GM19468 (cell line): ENCODE data around the gene MIXL1.
"Not testable (repeated sequence)": the region's sequence is repeated elsewhere in the genome, so short reads cannot be mapped to it uniquely, and the experiment has no call there.

Source experiments
- ATAC-seq: cut with Tn5 transposase; IDR thresholded peaks from one replicate; pipeline ENCODE4 v1.9.1; 2021; ENCODE audit warnings: mild to moderate bottlenecking, moderate library complexity, moderate number of reproducible peaks; ENCODE audit not compliant: unreplicated experiment; ENCODE audit errors: extremely low read depth

The MIXL1 gene

DNA sequence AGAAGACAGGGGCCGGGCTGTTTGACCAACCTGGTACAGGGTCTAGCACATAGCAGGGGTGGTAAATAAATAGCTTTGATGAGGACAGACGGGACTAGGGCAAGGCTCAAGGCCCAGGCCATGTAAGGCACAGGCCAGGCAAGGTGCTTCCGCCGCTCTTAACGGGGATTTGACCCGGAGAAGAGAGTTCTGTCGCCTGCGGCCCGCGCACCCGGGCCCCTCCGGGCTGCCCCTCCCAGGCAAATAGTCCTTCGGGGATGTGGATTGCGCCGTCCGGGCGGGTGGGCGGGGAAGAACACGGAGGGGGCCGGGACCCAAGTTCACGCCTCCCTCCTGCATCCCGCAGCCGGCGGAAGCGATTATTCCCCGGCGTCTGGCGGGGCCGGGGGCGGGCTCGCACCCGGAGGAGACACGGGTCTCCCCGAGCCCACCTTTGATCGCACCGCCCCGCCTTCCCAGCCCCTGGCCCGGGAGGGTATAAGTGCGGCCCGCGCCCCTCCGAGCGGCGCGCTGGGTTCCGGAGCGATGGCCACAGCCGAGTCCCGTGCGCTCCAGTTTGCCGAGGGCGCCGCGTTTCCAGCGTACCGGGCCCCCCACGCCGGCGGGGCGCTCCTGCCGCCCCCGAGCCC is at the start of gene MIXL1:
MIXL1 (plus strand) TSS at position 508 of the 629 bp plus-strand sequence; CDS start at position 526, 18 bp downstream.
- no peak for ATAC-seq

GRCh38 chr1:226176870-226177269 is 46.6 kb upstream of the MIXL1 start:
- ATAC-seq: no peak

DNA sequence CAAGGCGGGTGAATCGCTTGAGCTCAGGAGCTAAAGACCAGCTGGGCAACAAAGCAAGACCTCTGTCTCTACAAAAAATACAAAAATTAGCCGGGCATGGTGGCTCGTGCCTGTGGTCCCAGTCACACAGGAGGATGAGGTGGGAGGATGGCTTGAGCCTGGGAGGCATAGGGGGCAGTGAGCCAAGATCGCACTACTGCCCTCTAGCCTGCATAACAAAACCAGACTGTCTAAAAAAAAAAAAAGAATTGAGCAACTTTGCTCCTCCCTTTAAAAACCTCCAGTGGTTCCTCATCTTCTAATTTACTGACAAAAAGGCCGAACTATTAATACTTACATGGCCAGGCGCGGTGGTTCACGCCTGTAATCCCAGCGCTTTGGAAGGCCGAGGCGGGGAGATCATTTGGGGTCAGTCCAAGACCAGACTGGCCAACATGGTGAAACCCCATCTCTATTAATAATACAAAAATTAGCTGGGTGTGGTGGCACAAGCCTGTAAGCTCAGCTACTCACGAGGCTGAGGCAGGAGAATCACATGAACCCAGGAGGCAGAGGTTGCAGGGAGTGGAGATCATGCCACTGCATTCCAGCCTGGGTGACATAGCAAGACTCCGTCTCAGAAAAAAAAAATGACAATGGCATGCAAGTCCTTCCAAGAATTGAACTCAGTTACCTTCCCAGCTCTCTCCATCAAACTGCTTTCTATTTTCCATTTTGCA is 41.3 kb upstream of the MIXL1 start:
- no peak for ATAC-seq

DNA sequence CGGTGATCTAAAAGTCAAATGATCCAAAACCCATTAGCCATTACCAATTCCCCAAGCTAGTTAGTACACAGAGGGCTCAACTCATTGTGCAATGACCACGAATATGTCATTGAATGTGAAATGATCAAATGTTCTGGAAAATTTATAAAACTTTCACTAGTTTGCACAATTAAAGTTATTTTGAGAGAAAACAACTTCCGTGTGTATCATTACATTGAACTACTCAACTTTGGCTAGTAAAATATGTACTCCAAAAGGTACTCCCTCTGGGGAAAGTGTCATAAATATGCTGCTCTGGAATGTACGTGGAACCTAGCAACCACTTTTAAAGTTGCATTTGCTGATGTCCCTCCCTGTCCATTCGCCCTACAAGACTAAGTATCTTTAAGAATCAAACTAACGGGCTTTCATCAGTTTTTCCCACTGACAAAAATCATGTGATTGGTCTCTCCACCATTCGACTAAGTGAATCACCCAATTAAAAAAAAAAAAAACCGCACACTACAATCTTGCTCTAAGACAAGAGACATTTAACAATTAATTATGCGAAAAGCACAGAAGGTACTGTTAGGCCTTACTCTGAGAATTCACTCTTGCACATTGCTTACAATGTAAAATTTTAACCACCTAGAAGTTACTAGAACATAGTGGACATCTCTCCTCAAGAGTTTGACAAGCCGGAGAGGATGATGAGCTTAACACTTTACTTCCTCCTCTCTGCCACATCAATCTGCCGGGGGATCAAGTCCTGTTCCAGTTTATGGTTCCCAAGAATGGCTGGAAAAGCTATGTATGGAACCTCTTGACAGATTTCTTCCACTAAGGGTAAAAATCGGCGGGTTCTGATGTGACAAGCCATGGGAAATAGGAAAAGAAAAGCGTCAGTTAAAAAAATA is 38.1 kb upstream of the MIXL1 start:
- ATAC-seq: no peak

DNA sequence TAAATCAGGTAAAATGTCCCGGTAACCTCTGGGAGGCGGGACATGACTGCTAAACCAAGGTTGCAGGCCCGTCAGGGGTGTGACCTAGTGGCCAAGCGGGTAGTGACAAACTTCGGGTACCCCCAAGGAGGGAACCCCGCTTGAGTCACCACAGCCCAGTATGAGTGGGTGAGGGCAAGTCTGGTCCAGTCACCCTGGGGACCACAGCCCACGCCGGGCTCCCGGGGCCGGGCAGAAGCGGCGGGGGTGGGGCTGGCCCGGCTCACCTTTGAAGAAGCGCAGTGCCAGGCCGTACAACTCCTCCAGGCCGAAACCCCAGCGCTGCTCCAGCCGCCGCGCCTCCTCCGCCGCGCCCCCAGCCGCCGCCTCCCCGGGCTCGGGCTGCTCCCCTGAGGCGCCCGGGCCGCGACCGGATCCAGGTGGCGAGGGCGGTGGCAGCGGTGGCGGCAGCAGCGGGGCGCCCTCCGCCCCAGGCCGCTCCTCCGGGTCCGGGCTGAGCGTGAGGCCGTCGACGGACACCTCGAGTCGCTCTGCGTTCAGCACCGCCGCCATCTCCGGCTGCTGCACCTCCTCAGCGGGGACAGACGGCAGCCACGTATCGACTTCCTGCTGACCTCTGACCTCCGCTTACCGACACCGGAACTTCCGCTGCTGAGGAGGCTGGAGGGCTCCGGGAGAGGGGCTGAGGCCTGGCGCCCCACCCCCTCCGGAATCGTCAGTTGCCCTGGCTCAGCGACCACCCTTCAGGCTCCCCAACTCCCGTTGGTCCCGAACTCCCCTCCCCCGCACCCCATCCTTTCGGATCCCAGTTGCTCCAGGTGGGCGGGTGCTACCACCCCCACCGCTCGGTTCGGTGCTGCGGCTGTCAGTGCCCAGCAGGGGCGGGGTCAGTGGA is 37.1 kb upstream of the MIXL1 start, which contains the start of gene ACBD3:
ACBD3 (minus strand) TSS at position 618 of the 895 bp plus-strand sequence; CDS start at position 552, 66 bp downstream.
- peak; percentile 79 for ATAC-seq

DNA sequence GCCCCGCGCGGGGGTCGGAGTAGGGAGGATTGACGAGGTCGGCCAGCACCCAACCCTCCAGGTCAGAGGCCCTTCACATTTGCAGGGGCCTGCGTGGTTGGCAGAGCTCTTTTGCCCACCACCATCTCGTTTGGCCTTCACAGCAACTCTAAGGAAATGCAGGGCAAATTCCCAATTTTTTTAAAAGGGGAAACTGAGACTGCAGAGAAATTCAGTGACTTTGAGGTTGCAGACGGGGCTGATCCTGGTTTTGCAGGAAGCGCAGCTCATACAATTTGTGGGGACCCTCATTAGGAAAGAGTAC is 36.5 kb upstream of the MIXL1 start:
- no peak for ATAC-seq

GRCh38 chr1:226187380-226187779 is 36.1 kb upstream of the MIXL1 start:
- ATAC-seq: no peak

- ATAC-seq: no peak
Observed at GRCh38 chr1:226195144-226195543, 28.3 kb upstream of the MIXL1 start.

- ATAC-seq: no peak
Observed at GRCh38 chr1:226199971-226200370, 23.5 kb upstream of the MIXL1 start.

- no peak for ATAC-seq
Observed at GRCh38 chr1:226201029-226201593, 22.4 kb upstream of the MIXL1 start.

DNA sequence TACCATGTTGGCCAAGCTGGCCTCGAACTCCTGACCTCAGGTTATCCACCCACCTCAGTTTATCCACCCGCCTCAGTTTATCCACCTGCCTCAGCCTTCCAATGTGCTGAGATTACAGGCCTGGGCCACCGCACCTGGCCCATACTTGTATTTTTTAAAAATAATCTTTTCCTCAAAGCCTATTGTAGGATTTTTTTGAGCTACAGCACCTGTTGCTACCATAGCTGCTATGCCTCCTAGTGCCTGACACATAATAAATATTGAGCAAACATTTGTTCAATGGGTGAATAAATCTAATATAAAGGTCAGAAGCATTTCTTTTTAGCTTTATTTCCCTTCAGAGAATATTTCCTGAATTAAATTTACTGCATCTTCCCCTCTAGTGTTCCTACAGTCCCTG is 21.2 kb upstream of the MIXL1 start:
- ATAC-seq: no peak

- ATAC-seq: not testable (repeated sequence)
Observed at GRCh38 chr1:226202666-226203065, 20.8 kb upstream of the MIXL1 start.

DNA sequence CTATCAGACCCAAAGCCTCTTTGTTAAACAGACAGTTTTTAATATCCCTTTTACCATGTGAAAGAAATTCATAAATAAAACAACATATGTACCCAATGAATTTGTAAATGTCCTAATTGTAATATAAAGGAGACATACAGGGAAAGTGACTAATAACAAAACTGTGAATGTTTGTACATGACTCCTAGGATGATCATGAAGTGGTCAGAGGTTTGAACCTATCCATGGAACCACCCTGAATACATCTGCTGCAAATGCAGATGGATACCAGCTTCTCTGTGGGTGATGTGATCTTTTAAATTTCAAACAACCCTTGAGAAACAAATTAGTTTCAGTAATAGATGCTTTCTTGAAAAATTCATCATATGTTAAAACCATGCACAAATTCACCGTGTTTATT is 20.2 kb upstream of the MIXL1 start:
- no peak for ATAC-seq

DNA sequence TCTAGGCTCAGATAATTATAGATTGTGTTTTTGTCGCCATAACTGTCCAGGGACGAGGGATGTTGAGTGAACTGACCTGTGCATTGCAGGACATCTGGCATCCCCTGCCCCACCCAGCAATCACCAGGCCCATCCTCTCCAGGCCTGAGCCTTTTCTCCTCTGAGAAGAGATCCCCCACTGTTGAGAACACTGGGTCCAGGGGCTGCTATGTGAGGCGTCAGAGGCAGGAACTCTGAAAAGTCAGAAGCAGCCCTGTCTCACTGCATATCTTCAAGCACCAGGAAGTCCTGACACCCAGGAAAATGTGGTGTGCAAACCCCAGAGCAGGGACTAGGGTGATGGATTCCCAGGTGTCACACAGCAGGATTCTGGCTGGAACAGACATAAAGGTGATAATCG is 19.8 kb upstream of the MIXL1 start:
- ATAC-seq: no peak

- no peak for ATAC-seq
Observed at GRCh38 chr1:226204198-226204597, 19.3 kb upstream of the MIXL1 start.

- ATAC-seq: no peak
Observed at GRCh38 chr1:226207048-226207447, 16.4 kb upstream of the MIXL1 start.

DNA sequence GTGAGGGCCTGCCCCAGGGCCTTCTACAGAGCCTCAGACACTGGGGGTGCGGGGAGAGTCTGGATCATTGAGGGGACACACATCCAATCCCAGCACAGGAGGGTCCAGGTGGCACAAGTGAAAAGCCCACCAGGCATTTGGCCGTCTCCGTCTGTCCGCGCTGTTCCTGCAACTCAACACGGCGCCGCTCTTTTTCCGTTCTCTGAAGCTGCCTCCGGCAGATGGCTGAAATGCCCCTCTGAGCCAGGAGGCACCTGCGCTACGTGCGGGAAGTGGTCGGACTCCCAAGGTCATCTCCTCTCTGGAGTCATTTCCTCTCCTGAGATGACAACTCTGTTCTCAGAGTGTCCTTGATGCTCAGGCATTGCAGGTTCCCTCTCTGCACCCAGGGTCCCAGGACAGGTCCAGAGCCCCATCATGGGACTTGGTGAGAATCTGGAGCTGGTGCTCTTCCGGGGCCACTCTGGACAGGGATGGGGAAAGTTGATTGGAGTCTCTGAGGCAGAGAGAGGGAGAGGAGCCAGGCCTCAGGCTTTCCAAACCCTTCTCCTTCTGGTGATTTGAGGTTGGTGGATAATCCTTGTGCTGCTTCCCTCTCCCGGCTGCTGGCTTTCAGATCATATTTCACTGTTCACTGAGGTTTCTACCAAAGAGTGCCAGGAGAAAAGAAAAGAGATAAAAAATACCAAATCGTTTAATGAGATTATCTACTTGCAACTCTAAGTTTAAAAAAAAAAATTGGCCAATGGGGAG is 14.0 kb upstream of the MIXL1 start:
- no peak for ATAC-seq

GRCh38 chr1:226210571-226211176 is 12.8 kb upstream of the MIXL1 start:
- no peak for ATAC-seq
